ENCODE results near the gene PCDHGC4.

Gene PCDHGC4

DNA sequence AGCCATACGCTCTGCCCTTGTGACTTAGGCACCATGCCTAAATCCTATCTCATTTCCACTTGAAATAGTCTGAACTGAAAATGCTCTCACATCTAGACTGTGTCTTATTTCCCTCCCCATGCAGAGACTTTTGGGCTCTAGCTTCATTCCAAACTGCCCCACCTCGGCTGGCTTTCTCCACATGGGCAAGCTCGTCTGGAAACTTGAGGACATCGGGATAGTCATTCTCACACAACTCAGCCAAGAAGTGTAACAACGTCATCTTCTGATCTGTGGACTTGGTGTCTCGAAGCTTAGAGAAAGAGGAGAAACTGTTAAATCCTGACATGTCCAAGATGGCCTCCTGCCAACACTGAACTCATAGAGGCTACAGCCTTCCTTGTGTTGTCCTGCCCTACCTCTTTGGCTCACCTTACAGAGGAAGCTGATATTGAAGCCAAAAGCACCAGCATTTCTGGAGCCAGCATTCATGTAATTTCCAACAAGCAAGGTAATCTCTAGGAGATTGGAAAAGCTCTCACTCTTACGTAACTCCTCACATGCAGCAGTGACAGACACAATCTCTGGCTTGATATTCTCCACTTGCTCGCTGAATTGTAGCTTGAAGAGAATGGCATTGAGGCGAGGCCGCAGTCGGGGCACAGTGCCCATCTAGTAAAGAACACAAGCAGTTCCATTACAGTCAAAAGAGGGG lies 43.6 kb downstream of the PCDHGC4 start:
- in situ Hi-C loops (cut with MboI; ENCODE audit: low sequenced_read_pairs, unreplicated experiment): no loop called here

DNA sequence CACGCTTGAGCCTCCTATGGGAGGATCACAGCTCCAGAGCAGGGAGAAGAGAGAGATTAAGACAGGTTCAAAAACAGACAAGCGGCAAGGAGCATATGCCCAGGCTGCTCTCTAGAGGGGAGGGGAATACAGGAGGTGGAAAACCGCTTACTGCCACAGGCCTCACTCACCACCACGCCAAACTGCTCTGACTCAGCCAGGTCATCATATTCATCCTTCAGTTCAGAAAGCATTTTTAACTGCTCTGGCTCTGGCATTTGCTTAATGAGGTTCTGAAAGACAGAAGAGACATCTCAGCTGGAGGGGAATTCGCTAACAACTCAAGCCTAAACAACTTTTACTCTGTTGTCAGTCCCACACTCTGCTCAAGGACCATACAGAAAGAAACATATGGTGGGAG lies 44.2 kb downstream of the PCDHGC4 start:
- TF ChIP-seq, protein P1, sequence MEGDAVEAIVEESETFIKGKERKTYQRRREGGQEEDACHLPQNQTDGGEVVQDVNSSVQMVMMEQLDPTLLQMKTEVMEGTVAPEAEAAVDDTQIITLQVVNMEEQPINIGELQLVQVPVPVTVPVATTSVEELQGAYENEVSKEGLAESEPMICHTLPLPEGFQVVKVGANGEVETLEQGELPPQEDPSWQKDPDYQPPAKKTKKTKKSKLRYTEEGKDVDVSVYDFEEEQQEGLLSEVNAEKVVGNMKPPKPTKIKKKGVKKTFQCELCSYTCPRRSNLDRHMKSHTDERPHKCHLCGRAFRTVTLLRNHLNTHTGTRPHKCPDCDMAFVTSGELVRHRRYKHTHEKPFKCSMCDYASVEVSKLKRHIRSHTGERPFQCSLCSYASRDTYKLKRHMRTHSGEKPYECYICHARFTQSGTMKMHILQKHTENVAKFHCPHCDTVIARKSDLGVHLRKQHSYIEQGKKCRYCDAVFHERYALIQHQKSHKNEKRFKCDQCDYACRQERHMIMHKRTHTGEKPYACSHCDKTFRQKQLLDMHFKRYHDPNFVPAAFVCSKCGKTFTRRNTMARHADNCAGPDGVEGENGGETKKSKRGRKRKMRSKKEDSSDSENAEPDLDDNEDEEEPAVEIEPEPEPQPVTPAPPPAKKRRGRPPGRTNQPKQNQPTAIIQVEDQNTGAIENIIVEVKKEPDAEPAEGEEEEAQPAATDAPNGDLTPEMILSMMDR (IDR thresholded peaks at IDR 0.05; ENCODE audit: borderline replicate concordance, control extremely low read depth, extremely low read depth, insufficient read depth, missing control alignments): no peak
- in situ Hi-C loops (cut with MboI; ENCODE audit: low sequenced_read_pairs, unreplicated experiment): no loop called here
- DNase-seq (ENCODE audit: low spot score): no peak

More for the DNA sequence above, 43.6 kb downstream of the PCDHGC4 start:
- DNase-seq (ENCODE audit: low spot score): no peak
- TF ChIP-seq, protein P1 (IDR thresholded peaks at IDR 0.05; ENCODE audit: borderline replicate concordance, control extremely low read depth, extremely low read depth, insufficient read depth, missing control alignments): no peak

DNA sequence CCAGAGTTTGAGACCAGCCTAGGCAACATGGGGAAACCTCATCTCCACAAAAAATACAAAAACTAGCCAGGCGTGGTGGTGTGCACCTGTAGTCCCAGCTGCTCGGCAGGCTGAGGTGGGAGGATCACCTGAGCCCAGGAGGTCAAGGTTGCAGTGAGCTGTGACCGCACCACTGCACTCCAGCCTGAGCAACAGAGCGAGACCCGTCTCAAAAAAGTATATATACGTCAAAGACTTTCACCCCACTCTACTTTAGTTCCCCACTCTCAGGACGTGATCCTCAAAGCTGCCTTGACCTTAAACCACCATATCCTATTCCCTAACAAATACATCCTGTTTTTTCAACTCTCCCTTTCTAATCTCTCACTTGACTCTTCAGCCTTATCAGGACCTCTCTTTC lies 45.0 kb downstream of the PCDHGC4 start:
- in situ Hi-C loops (cut with MboI; ENCODE audit: low sequenced_read_pairs, unreplicated experiment): no loop called here
- DNase-seq (ENCODE audit: low spot score): no peak
- TF ChIP-seq, protein P1 (IDR thresholded peaks at IDR 0.05; ENCODE audit: borderline replicate concordance, control extremely low read depth, extremely low read depth, insufficient read depth, missing control alignments): no peak

DNA sequence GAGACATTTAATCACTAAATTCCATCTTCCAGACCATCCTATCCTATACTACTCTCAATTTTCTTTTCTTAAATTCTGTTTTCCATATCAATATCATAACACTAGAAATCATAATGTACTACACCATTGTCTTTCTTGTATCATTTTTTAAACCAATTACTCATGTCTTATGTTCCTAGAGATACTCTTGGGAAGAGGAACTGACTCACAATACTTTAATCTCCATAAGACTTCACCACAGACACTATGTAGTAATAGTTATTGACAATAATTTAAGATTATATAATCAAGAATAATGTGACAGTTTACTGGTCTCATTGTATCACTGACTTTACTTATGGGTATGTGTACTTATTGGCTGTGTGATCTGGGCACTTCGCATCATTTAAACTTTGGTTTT lies 47.9 kb downstream of the PCDHGC4 start:
- in situ Hi-C loops (cut with MboI; ENCODE audit: low sequenced_read_pairs, unreplicated experiment): no loop called here
- DNase-seq (ENCODE audit: low spot score): no peak
- TF ChIP-seq, protein P1 (IDR thresholded peaks at IDR 0.05; ENCODE audit: borderline replicate concordance, control extremely low read depth, extremely low read depth, insufficient read depth, missing control alignments): no peak

DNA sequence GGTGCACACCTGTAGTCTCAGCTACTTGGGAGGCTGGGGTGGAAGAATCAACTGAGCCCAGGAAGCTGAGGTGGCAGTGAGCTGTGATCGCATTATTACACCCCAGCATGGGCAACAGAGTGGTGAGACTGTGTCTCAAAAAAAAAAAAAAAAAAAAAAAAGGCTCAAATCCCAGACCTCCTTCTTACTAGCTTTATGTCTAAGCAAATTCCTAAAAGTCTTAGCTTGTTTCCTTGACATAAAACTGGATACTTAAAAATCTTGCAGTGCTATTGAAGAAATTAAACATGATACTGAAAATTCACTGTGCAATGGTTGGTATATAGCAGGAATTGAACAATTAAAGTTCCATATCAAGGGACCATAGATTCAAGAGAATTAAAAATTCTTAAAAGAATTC lies 49.1 kb downstream of the PCDHGC4 start:
- DNase-seq (ENCODE audit: low spot score): no peak
- in situ Hi-C loops (cut with MboI; ENCODE audit: low sequenced_read_pairs, unreplicated experiment): no loop called here
- TF ChIP-seq, protein P1 (IDR thresholded peaks at IDR 0.05; ENCODE audit: borderline replicate concordance, control extremely low read depth, extremely low read depth, insufficient read depth, missing control alignments): no peak

DNA sequence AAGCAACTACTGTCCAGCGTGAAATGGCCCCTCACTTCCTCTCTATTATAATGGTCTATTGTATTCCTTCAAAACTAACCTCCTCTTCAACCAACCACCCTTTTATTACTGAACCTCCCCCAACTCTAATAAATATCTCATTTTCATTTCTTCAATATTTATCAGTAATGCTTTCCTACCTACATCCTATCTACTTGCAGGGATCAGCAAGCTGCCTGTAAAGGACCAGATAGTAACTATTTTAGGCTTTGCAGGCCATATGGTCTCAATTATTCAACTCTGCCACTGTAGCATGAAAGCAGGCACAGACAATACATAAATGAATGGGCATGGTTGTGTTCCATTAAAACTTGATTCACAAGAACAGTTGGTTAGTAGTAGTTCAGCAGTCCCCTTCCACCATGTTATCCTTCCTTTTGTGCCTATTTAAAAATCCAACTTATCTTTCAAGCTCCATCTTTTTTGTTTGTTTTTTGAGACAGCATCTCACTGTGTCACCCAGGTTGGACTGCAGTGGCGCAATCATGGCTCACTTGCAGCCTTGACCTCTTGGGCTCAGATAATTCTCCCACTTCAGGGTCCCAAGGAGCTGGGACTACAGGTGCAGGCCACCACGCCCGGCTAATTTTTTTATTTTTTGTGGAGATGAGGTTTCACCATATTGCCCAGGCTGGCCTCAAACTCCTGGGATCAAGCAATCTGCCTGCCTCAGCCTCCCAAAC lies 49.8 kb downstream of the PCDHGC4 start:
- no peak for DNase-seq (ENCODE audit: low spot score)
- in situ Hi-C loops (cut with MboI; ENCODE audit: low sequenced_read_pairs, unreplicated experiment): no loop called here
- TF ChIP-seq, protein P1 (IDR thresholded peaks at IDR 0.05; ENCODE audit: borderline replicate concordance, control extremely low read depth, extremely low read depth, insufficient read depth, missing control alignments): no peak

All from GM13976 (cell line).